A549 (cell line): ENCODE measurements around the gene TBCA.

Experiments used
- BHLHE40 ChIP-seq: IDR thresholded peaks from 2 replicates; pipeline ENCODE4 v1.6.1; 2012; ENCODE audit warnings: low read depth, low read length, inconsistent platforms
- CBX8 ChIP-seq: fragments of 200-600 bp; sonication (generic); IDR thresholded peaks from 2 replicates; pipeline ENCODE4 v1.6.1; 2016
- CTCF ChIP-seq: fragments of >200 bp; sonication (Bioruptor Twin); formaldehyde crosslinking; IDR thresholded peaks from 3 replicates; pipeline ENCODE4 v1.5.1; 2016
- ELK1 ChIP-seq: fragments of 150-350 bp; IDR thresholded peaks from 2 replicates; pipeline ENCODE4 v1.6.1; 2014; ENCODE audit warnings: low read depth, mild to moderate bottlenecking, low read length
- EP300 ChIP-seq, 2 experiments: fragments of >200 bp; sonication (Bioruptor Twin); formaldehyde crosslinking; IDR thresholded peaks; 2 replicates in 1 of 2; 3 replicates in 1 of 2; pipeline ENCODE4 v1.6.1; 2016 to 2017
- HDAC2 ChIP-seq: fragments of 200-600 bp; sonication (generic); IDR thresholded peaks from 2 replicates; pipeline ENCODE4 v1.6.1; 2016
- PHF8 ChIP-seq: fragments of 200-600 bp; sonication (generic); IDR thresholded peaks from 2 replicates; pipeline ENCODE4 v1.6.1; 2016; ENCODE audit warnings: low read depth, mild to moderate bottlenecking, antibody characterized with exemption, moderate library complexity, borderline replicate concordance
- POLR2A ChIP-seq: IDR thresholded peaks from 2 replicates; pipeline ENCODE4 v1.6.1; 2012; ENCODE audit warnings: mild to moderate bottlenecking, low read length
- POLR2AphosphoS2 ChIP-seq: conservative IDR thresholded peaks from 2 replicates; pipeline ENCODE4 v1.6.1; 2012; ENCODE audit warnings: low read length, improper control_type of control experiment, inconsistent platforms
- REST ChIP-seq: fragments of 200-600 bp; sonication (generic); IDR thresholded peaks from 2 replicates; pipeline ENCODE4 v1.6.1; 2016; ENCODE audit warnings: antibody characterized with exemption, mild to moderate bottlenecking, moderate library complexity
- USF2 ChIP-seq: fragments of 450-650 bp; IDR thresholded peaks from 2 replicates; pipeline ENCODE4 v1.6.1; 2014; ENCODE audit warnings: antibody characterized with exemption

GRCh38 chr5:77748160-77748559 lies 28.0 kb downstream of the TBCA start:
- TF ChIP-seq CTCF: no peak
- no peak for TF ChIP-seq CBX8
- TF ChIP-seq USF2: no peak
- TF ChIP-seq POLR2AphosphoS2: no peak
- TF ChIP-seq POLR2A: no peak
- no peak for TF ChIP-seq PHF8
- no peak for TF ChIP-seq BHLHE40
- no peak for TF ChIP-seq HDAC2
- TF ChIP-seq REST: no peak
- no peak for TF ChIP-seq EP300 (IDR thresholded peaks at IDR 0.05)
- no peak for TF ChIP-seq ELK1
